Measurements from ENCODE around the gene ERI3. TPM values are rescaled to one million over a fixed set of nuclear protein-coding genes. Genes with fewer than 3 reads are reported as not detected.

ERI3 gene
- total and polyA plus RNA-seq, 2 of the 4 experiments (the other 2 are of a cell fraction) = 56.6 to 70.9 TPM

- ATAC-seq (ENCODE audit: low read depth) = no peak
- no TSS peak for BruUV-seq (replicated peaks)
- H3K27me3 ChIP-seq (ENCODE audit: control insufficient read depth, insufficient read depth, low read length) = peaks cover 27% of the 10 kb centered on the region
- WGBS, 2 experiments (ENCODE audit: extremely low coverage in 2 of 2, insufficient read length in 1 of 2) = no CpG with 5 or more reads among the region's 6 CpGs
- H4K20me1 ChIP-seq (ENCODE audit: insufficient read depth, low read length) = no peaks in the 10 kb centered on the region
- no peak overlapping the region for H4K5ac ChIP-seq (ENCODE audit: low read depth, low read length)
- POLR2A ChIA-PET (ENCODE audit: unreplicated experiment) = no interaction called here
- no peak overlapping the region for H3K9ac ChIP-seq (ENCODE audit: low read depth, low read length)
- H3K27ac ChIP-seq (ENCODE audit: insufficient read depth, low read length) = no peak overlapping the region
- H2AK9ac ChIP-seq (replicated peaks; ENCODE audit: low read depth, low read length, poor library complexity) = no peak overlapping the region
- H3K9me1 ChIP-seq (ENCODE audit: insufficient read depth, low read length) = no peaks in the 10 kb centered on the region
- H2AFZ ChIP-seq (replicated peaks; ENCODE audit: low read length, poor library complexity) = no peak overlapping the region
- TF ChIP-seq MXI1 (IDR thresholded peaks at IDR 0.05; ENCODE audit: borderline replicate concordance, low read depth, low read length) (no peak), RCOR1 (IDR thresholded peaks at IDR 0.05; ENCODE audit: insufficient replicate concordance, low read length) (no peak), SMC3 (IDR thresholded peaks at IDR 0.05; ENCODE audit: low read depth, low read length) (no peak), POLR2A (IDR thresholded peaks at IDR 0.05; ENCODE audit: low read depth, low read length) (no peak), FOS (IDR thresholded peaks at IDR 0.05; ENCODE audit: low read depth, low read length) (no peak), BHLHE40 (IDR thresholded peaks at IDR 0.05; ENCODE audit: low read depth, low read length) (no peak), CHD1 (IDR thresholded peaks at IDR 0.05; ENCODE audit: low read depth, low read length) (no peak), CEBPB (IDR thresholded peaks at IDR 0.05; ENCODE audit: low read depth, low read length) (no peak), RFX5 (IDR thresholded peaks at IDR 0.05; ENCODE audit: low read depth, low read length) (no peak), ELK1 (IDR thresholded peaks at IDR 0.05; ENCODE audit: borderline replicate concordance, low read depth, low read length) (no peak), NFE2L2 (IDR thresholded peaks at IDR 0.05; ENCODE audit: low read depth, low read length) (no peak), RAD21 (IDR thresholded peaks at IDR 0.05; ENCODE audit: low read length) (no peak), MAZ (IDR thresholded peaks at IDR 0.05; ENCODE audit: borderline replicate concordance, low read depth, low read length) (no peak), MAFK (IDR thresholded peaks at IDR 0.05; ENCODE audit: low read depth, low read length) (no peak)
- TF ChIP-seq, protein P1, sequence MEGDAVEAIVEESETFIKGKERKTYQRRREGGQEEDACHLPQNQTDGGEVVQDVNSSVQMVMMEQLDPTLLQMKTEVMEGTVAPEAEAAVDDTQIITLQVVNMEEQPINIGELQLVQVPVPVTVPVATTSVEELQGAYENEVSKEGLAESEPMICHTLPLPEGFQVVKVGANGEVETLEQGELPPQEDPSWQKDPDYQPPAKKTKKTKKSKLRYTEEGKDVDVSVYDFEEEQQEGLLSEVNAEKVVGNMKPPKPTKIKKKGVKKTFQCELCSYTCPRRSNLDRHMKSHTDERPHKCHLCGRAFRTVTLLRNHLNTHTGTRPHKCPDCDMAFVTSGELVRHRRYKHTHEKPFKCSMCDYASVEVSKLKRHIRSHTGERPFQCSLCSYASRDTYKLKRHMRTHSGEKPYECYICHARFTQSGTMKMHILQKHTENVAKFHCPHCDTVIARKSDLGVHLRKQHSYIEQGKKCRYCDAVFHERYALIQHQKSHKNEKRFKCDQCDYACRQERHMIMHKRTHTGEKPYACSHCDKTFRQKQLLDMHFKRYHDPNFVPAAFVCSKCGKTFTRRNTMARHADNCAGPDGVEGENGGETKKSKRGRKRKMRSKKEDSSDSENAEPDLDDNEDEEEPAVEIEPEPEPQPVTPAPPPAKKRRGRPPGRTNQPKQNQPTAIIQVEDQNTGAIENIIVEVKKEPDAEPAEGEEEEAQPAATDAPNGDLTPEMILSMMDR (conservative IDR thresholded peaks at IDR 0.05; ENCODE audit: low read depth, low read length) = no peak
- TF ChIP-seq, protein P2, sequence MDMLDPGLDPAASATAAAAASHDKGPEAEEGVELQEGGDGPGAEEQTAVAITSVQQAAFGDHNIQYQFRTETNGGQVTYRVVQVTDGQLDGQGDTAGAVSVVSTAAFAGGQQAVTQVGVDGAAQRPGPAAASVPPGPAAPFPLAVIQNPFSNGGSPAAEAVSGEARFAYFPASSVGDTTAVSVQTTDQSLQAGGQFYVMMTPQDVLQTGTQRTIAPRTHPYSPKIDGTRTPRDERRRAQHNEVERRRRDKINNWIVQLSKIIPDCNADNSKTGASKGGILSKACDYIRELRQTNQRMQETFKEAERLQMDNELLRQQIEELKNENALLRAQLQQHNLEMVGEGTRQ (IDR thresholded peaks at IDR 0.05; ENCODE audit: low read depth, low read length) = no peak
- CTCF ChIA-PET = interaction anchor here (4.0 kb wide), 1 partner anchor 219 kb away, joined by 18 read pairs; no protein-coding TSS in a partner anchor
- no peak overlapping the region for H3K4me2 ChIP-seq (ENCODE audit: low read depth, low read length)
- no peak overlapping the region for H3K4me3 ChIP-seq (ENCODE audit: insufficient read depth, low read depth, low read length)
- H4K8ac ChIP-seq (ENCODE audit: low read depth in 2 of 2, low read length in 2 of 2) = no peak overlapping the region
- no peaks in the 10 kb centered on the region for H3K4me1 ChIP-seq (ENCODE audit: control insufficient read depth, insufficient read depth, low read length)
- H3K9me3 ChIP-seq (ENCODE audit: control insufficient read depth, insufficient read depth, low read length) = no peaks in the 10 kb centered on the region
- H3K14ac ChIP-seq (replicated peaks; ENCODE audit: low read depth, low read length) = no peak overlapping the region
- H2AK5ac ChIP-seq (ENCODE audit: low read depth, low read length) = no peak overlapping the region
- no peak overlapping the region for H2BK120ac ChIP-seq (ENCODE audit: low read depth, low read length)
- no peak overlapping the region for H4K91ac ChIP-seq (ENCODE audit: insufficient read depth, low read depth, low read length)
- no peaks in the 10 kb centered on the region for H3K79me1 ChIP-seq (ENCODE audit: low read depth in 1 of 2, low read length in 2 of 2)
- dilution Hi-C loops (cut with HindIII; ENCODE audit: low sequenced_read_pairs, unreplicated experiment) (no loop called here), intact Hi-C loops (cut with micrococcal nuclease) (no loop called here), in situ Hi-C loops (cut with MboI; ENCODE audit: low sequenced_read_pairs) (loop anchor here (5.0 kb wide), 2 partner anchors 222 to 277 kb away; no protein-coding TSS in a partner anchor)
- H2BK15ac ChIP-seq (ENCODE audit: low read depth, low read length) = no peak overlapping the region
- no peak overlapping the region for H3K18ac ChIP-seq (ENCODE audit: low read depth, low read length)
- no peaks in the 10 kb centered on the region for H3K36me3 ChIP-seq (ENCODE audit: control insufficient read depth, insufficient read depth, low read length)
- no peak overlapping the region for H2BK5ac ChIP-seq (ENCODE audit: low read depth, low read length, poor library complexity, severe bottlenecking)
- DNase-seq = no peak
- H3K4ac ChIP-seq (ENCODE audit: low read depth, low read length) = no peak overlapping the region
- H3K23ac ChIP-seq (ENCODE audit: low read depth, low read length) = no peak overlapping the region
- H3K56ac ChIP-seq (ENCODE audit: extremely low read depth, insufficient read depth, low read length) = no peak overlapping the region
- H2BK20ac ChIP-seq (ENCODE audit: low read depth, low read length) = no peak overlapping the region
Measured at GRCh38 chr1:44375547-44375946, 20.5 kb upstream of the ERI3 start.

Measured in IMR-90 (cell line).